Activated CD4-positive, CD25-positive, alpha-beta regulatory T cell treated with anti-CD3 and anti-CD28 coated beads, Interleukin-2, amount 50 U/mL, for 24 hours (primary cell): ENCODE data around the gene ETHE1.
A peak's percentile ranks its signal among the peaks of the same experiment; 100 is the strongest.
"Not testable (repeated sequence)": the region's sequence is repeated elsewhere in the genome, so short reads cannot be mapped to it uniquely, and the experiment has no call there.

Experiments
- ATAC-seq, 2 donors: fragments of 150-1000 bp; cut with Tn5 transposase; one replicate each; pipeline ENCODE4 v1.10.0; 2021; ENCODE audit warnings: mild to moderate bottlenecking in 1 of 2, moderate library complexity in 1 of 2

The ETHE1 gene

DNA sequence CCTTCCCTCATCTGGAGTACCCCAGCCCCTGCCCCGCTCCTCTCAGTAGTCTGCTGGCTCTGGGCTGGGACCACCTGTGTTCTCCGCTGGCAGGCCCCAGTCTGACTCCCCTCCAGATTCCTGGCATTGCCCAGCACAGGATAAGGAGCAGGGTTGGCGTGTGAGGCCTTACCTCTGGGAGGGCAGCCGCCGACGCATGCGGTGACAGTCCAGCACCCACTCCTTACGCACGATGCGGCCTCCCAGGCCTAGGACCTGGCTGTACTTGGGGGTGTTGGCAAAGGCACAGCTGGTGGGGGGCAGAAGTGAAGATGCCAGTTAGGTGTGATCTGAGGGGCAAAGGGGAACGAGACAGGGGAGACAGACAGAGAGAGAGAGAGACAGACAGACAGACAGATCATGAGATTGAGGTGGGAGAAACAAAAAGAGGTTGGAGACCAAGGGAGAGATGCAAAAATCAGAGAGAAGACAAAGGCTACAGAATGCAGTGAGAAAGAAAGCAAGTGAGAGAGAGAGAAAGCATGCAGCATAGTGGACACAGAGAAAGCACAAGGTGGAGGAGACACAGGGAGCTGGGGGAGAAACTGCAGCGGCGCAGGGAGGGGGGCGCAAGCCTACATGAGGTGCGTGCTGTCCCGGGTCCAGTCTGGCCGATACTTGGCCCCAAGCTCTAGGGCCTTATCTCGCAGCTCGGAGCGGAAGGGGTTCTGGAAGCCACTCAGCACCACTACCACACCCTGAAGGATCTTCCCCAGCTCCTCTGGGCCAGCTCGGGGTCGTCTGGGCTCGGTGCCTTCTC lies 24.6 kb upstream of the ETHE1 start:
- no peak for ATAC-seq

DNA sequence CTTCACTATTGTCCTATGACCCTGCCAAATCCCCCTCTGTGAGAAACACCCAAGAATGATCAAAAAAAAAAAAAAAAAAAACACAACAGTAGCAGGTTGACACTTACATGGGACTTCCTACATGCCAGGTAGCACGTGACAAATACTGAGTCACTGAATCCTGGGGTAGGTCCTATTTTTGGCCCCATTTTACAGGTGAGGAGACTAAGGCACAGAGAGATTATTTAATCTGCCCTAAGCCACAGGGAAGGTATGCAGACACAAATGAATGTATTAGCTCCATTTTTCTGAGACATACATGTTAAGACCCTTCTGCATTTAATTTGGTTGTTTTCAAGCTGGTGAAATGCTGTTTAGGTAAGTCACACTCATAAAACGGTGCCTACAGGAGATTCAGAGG lies 21.7 kb upstream of the ETHE1 start:
- no peak for ATAC-seq

DNA sequence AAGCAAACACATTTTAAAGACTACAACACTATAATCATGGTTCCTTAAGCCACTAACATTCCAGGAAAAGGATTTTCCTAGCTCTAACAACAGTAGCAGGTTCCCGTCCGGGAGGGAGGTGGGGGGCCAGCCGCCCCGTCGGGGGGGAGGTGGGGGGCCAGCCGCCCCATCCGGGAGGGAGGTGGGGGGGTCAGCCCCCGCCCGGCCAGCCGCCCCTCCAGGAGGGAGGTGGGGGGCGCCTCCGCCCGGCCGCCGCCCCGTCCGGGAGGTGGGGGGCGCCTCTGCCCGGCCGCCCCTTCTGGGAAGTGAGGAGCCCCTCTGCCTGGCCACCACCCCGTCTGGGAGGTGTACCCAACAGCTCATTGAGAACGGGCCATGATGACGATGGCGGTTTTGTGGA lies 20.9 kb upstream of the ETHE1 start:
- ATAC-seq: not testable (repeated sequence)

DNA sequence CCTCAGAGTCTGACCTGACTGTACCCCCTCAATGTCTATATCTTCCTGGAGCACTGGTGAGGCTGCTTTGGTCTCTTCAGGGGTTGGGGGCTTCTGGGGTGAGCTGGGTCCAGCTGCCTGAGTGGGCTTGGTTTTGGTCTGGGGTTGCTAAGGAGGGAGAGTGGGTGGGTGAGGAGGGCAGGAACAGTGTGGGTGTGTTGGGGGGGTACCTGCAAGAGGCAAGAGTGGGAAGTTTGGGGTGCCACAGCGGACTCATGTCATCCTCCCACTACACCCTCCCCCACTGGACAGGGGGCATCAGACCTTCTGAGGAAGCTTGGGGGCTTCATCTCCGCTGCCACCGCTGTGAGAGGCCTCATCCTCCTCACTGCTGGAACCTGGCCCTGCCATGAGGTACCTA lies 19.6 kb upstream of the ETHE1 start:
- ATAC-seq: no peak

DNA sequence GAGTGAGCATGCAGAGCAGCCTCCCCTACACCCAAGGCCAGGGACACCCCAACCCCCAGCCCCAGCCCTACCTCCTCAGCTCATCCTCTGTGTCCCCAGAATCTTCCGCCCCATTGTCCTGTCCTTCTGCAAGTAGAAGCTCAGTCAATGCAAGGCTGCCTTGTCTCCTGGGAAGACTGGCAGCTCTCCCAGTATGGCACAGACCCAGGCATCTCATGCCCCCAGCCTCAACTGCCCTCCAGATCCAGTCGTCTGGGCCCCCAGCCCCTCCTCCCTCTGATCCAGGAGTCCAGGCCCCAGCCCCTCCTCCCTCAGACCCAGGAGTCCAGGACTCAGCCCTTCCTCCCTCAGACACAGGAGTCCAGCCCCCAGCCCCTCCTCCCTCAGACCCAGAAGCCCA lies 19.0 kb upstream of the ETHE1 start:
- no peak for ATAC-seq

DNA sequence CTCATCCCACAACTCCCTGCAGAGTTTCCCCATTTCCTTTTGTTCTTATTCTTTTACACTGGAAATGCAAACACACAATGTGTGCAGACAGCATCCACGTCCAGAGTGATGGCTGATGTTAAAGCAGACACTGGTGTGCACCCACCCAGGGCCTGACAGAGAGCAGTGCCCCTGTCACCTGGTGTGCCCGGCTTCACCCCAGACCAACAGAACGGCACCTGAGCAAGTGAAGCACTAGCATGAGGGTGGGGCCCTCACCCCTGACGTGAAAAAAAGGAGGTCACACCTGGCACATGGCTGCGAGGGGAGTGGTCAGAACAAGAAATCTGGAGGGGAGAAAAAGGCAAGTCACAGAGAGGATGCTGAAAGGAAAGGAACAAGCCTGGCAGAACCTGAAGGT lies 18.3 kb upstream of the ETHE1 start:
- ATAC-seq: no peak

DNA sequence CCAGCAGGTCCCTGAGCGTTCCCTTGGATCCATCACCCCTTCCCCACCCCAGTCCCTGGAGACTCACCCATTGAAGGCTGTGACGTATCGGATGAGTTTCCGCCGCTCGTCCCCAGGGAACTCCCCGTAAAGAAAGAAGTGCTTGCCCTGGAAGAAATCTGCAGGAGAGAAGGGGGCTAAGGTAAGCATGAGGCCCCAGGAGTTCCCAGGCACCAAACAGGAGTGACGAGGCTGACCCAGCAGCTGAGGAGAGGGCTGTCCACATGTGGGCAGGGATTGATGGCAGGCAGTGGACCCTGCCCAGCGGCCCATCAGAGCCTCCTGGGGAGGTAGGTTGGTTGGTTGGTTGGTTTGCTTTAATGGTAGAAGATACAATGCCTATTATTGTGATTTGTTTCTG lies 17.1 kb upstream of the ETHE1 start:
- no peak for ATAC-seq

DNA sequence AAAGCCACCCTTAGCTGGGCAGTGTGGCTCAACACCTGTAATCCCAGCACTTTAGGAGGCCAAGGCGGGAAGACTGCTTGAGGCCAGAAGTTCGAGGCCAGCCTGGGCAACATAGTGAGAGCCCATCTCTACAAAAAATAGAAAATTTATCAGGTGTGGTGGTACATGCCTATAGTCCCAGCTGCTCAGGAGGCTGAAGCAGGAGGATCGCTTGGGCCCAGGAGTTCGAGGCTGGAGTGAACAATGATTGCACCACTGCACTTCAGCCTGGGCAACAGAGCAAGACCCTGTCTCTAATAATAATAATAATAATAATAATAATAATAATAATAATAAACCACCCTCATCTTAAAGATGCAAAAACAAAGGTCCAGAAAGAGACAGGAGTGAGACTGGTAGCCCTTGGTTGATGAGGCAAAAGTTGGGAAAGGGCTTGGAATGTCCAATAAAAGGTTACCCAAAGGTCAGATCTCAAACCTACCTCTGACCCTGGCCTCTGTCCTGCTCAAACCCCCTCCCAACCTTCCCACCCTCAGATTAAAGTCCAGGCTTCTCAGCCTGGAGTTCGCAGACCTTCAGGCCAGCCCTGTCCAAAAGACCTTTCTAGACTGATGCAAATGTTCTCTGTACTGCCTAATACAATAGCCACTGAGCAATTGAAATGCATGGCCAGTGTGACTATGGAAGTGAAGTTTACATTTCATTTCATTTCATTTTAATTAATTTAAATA lies 15.1 kb upstream of the ETHE1 start:
- ATAC-seq: no peak

DNA sequence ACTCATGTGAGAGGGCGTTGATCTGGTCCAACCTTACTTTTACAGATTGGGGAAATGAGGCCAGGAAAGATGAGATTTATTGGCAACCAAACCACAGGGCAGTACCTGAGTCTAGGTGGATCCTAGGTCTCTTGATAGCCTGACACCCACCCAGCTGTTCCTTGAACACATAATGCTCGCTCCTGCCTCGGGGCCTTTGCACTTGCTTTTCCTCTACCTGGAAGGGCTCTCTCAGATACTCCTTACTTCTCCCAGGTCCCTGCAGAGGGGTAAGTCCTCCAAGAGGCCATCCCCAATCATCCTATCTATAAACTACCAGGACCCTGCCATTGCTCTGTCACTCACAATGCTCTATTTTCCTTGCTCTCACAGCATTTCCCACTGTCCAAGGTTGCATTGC lies 13.4 kb upstream of the ETHE1 start:
- ATAC-seq: no peak

DNA sequence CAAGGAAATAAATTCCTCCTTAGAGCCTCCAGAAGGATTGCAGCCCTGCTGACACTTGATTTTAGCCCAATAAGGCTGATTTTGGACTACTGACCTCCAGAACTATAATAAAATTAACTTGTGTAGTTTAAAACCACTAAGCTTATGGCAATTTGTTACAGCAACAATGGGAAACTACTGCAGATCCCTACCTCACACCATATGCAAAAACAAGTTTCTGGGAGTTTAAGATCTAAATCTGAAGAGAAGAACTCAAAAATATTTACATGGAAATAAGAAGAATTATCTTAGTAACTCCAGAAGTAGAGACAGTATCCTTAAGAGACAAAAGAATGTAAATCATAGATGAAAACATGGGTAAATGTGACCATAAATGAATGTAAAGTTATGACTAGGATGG lies 11.9 kb upstream of the ETHE1 start:
- no peak for ATAC-seq

DNA sequence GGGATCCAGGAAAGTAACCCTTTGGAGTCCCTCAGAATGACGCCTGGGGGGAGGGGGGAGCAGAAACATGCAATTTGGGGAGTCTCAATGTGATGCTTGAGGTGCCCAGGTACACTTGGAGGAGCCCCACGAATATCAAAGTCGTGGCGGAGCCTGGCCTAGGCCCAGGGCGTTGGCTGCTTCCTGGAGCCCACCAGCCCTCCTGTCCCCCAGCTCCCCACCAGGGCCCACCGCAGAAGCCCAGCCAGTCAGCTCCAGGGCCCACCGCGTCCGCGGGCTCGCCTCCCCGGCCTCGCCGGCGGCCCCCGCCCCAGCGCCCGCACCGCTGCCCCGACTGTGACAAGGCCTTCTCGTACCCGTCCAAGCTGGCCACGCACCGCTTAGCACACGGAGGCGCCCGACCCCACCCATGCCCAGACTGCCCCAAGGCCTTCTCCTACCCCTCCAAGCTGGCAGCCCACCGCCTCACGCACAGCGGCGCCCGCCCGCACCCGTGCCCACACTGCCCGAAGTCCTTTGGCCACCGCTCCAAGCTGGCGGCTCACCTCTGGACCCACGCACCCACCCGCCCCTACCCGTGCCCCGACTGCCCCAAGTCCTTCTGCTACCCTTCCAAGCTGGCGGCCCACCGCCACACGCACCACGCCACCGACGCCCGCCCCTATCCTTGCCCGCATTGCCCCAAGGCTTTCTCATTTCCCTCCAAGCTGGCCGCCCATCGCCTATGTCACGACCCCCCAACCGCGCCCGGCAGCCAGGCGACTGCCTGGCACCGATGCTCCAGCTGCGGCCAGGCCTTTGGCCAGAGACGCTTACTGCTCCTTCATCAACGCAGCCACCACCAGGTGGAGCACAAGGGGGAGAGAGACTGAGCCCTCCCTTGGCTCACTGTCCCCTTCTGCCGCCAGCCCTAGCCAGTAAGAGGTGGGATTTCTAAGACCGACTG lies 8.1 kb upstream of the ETHE1 start:
- no peak for ATAC-seq

DNA sequence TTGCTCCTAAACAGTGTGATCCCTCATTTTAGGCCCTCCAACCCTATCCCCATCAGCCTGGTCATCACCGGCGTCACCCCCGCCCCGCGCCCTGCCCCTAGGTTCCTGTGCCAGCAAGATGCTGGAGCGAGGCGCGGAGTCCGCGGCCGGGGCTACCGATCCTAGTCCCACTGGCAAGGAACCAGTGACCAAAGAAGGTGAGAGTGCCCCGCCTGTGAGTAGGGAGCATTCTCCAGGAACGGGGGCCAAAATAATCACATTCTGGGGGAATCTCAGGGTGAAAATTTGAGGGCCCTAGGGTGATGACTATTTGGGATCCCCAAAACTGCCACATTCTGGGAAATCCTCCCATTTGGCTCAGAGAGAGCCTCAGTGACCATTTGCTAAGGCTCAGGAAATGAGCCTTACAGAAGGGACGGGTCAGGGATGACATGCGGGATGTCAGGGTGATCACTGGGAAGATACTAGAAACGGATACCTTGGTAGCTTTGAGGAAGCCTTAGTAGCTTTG lies 7.4 kb upstream of the ETHE1 start:
- ATAC-seq: no peak

DNA sequence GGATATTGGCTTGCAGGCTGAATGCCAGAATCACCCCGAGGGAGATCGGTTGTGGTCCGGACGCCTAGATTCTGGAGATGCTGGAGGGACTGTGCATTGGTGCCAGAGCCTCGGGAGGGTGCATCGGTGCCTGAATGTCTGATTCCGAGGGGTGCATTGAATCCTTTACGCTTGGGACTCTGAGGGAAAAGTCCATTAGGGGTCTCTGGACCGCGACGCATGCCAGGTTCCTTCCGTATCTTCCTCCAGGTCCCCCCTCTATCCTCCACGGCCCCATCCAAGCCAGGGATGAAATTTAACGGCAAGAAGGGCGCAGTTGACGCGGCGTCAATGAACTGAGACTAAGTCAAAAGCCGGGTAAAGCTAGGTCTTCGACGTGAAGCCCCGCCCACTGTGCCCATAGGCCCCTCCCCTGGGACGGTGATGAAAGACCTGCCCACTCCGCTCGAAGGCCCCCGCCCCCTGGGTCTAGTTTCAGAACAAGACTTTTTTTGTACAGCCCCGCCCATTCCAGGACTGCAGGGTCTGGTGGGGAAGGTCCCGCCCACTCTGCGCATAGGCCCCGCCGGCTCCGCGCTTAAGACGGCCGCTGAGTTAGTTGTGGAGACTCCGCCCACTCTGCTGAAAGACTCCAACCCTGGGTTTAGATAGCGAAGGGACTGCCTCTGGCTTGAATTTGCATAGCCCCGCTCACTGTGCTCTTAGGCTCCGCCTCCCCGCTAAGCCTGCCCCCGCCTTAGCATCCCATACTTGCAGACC lies 6.7 kb upstream of the ETHE1 start:
- ATAC-seq: peak; percentile 69 to 78

DNA sequence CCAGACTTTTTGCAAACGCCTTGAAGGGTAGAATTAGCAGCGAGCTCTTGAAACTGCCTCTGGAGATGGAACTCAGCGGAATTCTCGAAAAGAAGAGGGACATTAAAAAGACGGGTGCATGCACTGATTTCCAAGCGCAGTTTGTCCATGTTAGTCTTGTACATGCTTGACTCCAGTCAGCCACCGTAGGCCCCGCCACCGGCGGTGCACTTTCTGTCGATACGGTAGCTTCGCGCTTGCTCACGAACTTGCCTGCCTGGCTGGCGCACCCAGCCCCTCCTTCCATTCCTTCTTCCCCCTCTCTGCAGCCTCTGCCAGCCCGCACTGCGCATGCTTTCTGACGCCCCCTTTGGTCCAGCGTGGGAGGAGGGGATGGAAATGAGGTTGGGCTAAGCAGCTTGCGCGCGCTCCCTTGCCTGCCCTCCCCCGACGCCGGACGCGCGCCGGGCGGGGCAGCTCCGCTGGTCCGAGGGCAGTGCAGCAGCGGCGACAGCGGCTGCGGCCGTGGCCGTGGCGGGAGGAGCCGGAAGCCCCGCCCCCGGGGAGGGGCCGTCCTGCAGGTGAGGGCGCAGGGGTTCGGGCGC lies 6.1 kb upstream of the ETHE1 start, which contains the start of gene ZNF575:
ZNF575 (plus strand) TSS at position 227 of the 584 bp plus-strand sequence. CDS start 1,235 bp downstream, outside the sequence.
- ATAC-seq: peak; percentile 58 to 69

DNA sequence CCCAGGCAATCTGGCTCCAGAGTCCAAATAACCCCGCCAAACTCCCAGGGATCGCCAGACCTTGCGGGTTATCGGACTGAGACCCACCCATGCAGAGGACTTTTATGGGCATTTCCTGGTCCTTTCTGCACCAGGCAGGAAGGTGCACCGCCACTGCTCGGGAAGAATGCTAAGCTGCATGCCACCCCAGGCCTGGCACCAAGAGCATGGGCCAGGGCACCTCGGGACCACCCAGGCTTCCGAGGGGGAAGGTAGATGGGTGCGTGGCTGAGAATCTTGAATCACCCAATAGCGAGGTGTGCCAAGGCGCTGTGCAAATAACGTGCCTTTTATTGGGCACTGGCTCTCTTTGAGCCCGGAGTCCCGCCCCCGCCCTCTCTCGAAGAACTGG lies 5.6 kb upstream of the ETHE1 start:
- peak in 1 of 2 donors; percentile 11 for ATAC-seq

DNA sequence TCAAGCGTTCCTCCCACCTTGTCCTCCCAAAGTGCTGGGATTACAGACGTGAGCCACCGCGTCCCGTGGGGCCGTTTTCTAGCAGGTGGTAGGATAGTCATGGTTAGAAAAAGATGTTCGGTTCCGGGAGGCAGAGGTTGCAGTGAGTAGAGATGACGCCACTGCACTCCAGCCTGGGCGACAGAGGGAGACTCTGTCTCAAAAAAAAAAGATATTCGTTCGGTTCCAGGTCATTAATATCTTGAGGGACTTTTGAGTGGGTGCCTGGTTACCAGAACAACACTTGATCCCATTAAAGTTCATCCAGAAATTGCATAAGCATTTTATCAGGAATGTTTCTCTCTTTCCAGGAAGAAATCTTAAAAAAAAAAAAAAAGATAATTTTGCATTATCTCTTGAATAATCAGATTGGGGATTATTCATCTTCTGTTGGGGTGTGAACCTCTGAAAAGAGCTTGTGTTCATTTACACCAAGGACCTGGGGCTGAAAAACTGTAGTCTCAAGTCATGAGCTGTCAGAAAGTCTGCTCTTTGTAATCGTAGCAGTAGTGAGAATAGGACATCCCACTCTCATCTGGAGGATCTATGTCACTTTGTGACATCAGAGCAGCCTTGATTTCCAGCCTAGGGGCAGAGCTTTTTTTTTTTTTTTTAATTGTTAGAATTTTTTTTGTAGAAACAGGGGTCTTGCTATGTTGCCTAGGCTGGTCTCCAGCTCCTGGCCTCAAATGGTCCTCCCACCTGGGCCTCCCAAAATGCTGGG lies 1.0 kb upstream of the ETHE1 start:
- ATAC-seq: peak in 1 of 2 donors; percentile 8

DNA sequence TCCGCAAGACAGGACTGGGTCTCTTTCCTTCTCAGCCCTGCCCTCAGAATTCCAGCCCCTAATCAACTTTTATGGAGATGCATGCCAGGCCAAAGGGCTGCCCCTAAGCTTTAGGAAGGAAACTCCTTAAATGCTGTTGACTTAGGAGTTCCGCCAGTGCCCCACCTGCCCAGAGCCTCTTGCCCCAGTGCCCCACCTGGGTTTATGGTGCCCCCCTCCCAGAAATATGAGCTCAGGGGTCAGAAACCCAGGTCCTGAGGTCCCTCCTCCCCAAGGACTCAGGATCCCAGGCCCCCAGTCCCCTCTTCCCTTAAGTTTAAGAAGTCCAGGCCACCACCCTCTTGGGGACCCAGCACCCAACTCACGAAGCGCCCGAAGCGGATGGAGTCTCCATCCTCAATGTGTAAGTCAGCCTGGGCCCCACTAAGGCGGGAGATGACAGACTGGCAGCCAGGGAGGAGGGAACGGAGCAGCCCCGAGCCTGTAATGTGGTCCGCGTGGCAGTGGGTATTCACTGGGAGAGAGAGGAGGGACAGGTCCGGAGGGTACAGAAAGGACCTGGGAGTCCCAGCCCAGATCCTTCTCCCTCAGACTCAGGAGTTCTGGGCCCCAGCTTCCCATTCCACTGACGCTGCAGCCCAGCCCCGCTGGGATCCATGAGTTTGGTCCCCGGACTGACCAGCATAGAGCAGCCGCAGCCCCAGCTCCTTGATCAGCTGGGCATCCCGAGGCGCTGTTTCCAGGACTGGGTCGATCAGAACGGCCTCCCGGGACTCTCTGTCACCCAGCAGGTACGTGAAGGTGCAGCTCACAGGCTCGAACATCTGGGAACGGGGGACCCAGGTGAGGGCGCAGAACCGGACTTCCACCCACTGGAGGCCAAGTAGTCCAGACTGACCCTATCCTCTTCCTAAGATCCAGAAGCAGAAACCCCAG lies 897 bp downstream of the ETHE1 start:
- ATAC-seq: no peak

DNA sequence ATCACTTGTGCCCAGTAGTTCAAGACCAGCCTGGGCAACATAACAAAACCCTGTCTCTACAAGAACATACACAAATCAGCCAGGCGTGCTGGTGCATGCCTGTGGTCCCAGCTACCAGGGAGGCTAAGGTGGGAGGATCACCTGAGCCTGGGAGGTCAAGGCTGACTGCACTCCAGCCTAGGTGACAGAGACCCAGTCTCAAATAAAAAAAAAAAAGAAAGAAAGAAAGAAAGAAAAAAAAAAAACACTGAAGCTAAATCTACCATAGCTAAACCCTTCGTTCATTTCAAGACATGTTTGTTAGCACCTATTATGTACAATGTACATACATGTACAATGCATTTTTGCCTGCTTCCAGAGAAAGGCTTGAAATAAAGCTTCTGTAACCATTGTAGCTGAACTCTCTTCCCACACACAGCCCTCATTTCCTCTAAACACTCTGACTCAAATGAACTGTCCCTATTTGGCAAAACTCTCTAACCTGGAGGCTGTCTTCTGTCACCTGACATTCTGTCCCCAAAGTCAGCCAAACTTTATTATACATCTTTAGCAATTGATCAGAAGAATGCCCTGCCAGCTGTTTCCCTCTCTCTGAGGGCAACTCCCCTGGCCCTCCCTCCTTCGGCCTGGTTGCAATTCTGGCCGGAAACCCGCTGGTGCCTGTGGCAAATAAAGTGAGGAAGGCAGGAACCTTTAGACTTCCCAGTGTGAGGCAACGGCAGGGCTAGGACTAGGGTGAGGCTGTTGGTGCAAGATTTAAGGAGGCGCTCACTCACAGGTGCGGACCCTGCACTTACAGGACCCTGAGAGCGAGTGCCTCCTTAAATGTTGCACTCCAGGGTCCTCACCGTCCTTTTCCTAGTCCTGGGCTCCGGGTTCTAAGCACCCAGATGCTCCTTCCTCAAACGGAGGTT lies 1.8 kb downstream of the ETHE1 start:
- ATAC-seq: peak; percentile 40 to 44

DNA sequence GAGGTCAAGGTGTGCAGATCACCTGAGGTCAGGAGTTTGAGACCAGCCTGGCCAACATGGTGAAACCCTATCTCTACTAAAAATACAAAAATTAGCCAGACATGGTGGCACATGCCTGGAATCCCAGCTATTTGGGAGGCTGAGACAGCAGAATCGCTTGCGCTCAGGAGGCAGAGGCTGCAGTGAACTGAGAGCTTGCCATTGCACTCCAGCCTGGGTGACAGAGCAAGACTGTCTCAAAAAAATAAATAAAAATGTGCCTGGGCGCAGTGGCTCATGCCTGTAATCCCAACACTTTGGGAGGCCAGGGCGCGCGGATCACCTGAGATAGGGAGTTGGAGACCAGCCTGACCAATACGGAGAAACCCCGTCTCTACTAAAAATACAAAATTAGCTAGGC lies 3.3 kb downstream of the ETHE1 start:
- ATAC-seq: not testable (repeated sequence)
